IPS-NIHi7 (cell line): Measurements from ENCODE around the gene VPS50.

Source experiments
- DNase-seq: peaks from one replicate; pipeline ENCODE4 v3.0.0; 2012; ENCODE audit warnings: mixed read lengths; ENCODE audit errors: extremely low spot score

VPS50 gene

DNA sequence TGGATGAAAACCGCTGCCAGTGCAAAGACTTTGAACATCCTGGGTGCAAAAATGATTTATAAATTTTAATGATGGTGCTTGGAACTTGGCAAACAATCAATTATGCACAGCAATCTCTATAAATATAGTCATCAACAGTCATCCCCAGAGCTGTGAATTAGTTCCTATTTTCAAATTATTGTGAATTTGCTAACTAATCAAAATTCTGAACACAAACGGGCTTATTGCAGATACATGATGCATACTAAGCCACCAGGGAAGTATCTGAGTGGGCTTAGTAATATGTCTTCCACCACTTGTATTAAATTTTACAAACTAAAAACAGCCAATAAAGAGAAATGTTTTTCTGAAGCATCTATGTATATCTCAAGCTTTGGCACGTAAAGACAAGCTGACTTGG is 177.2 kb downstream of the VPS50 start:
- no peak for DNase-seq
